ENCODE results near the gene POR. TPM values are rescaled to one million over a fixed set of nuclear protein-coding genes. Genes with fewer than 3 reads are reported as not detected.
A peak's percentile ranks its signal among the peaks of the same experiment; 100 is the strongest.

POR gene
- total and polyA plus RNA-seq, 2 experiments from 2014 or later = 87.9 to 97.9 TPM

DNA sequence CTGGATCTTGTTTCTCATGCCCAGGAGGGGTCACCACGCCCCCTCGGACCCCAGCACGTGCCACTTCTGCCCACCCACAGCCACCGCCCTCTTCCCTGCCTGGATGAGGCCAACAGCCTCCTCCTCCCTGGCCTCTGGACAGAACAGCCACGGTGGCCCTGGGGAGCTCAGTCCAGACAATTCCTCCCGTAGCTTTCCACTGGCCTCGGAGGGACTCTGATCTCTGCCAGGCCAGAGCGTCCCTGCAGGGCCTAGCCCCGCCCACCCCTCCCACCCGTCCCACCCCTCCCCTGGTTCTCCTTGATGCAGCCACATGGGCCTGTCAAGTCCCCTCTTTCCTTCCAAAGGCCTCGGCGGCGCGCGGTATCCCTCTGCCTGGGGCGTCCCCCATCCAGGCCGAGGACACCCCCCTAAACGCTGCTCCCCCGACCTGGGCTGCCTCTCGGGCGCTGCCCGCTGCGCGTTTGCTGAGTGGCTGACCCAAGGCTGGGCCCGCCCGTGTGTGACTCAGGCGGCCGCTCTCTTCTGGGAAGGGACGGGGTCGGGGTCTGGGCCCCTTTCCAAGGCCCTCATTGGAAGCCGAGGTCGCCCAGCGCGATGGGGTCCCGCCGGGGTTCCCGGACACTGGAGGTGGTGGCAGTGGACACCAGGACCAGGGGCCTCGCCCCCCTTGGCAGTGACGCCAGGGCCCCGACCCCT lies 78.9 kb downstream of the POR start:
- peak overlapping the region; percentile 54 for H3K4me3 ChIP-seq
- peak; percentile 78 to 84 for DNase-seq (ENCODE audit: low read depth in 1 of 2, low spot score in 1 of 2)
- TF ChIP-seq, protein P1, sequence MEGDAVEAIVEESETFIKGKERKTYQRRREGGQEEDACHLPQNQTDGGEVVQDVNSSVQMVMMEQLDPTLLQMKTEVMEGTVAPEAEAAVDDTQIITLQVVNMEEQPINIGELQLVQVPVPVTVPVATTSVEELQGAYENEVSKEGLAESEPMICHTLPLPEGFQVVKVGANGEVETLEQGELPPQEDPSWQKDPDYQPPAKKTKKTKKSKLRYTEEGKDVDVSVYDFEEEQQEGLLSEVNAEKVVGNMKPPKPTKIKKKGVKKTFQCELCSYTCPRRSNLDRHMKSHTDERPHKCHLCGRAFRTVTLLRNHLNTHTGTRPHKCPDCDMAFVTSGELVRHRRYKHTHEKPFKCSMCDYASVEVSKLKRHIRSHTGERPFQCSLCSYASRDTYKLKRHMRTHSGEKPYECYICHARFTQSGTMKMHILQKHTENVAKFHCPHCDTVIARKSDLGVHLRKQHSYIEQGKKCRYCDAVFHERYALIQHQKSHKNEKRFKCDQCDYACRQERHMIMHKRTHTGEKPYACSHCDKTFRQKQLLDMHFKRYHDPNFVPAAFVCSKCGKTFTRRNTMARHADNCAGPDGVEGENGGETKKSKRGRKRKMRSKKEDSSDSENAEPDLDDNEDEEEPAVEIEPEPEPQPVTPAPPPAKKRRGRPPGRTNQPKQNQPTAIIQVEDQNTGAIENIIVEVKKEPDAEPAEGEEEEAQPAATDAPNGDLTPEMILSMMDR (IDR thresholded peaks at IDR 0.05; ENCODE audit: low read depth, low read length) = no peak
- no peaks in the 10 kb centered on the region for H3K9me3 ChIP-seq (ENCODE audit: low read depth)
- no peaks in the 10 kb centered on the region for H3K27me3 ChIP-seq
- H3K27ac ChIP-seq = peak overlapping the region; percentile 70
- H3K36me3 ChIP-seq = no peaks in the 10 kb centered on the region
- peaks cover 25% of the 10 kb centered on the region for H3K4me1 ChIP-seq (ENCODE audit: low read depth)

DNA sequence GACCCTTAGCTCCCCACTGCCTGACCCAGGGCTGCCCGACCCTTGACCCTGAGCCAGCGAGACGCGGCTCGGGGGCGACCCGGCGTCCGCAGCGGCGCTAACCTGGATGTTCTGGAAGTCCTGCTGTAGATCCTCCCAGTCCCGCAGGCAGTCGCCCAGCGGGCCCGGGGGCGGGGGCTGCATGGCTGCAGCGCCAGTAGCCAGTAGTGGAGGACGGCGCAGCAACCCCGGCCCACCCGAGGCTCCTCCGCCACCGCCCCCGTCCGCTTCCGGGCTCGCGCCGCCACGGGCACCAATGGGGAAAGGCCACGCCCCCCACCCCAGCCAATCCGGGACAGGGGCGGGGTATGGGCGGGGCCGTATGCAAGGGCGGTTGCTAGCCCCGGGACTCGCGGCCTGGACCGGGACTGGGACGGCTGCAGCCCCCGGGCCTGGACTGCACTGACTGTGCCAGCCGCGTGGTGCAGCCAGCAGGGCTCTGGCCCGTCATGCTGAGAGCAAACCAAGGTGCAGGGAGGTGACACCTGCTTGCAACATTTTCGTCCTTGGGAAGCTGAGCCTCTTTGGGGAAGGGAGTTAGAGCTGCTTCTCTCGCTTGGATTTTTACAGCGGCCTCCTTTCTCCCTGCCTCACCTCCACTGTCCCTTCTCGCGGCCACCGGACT lies 79.6 kb downstream of the POR start, which contains the start of gene TMEM120A:
TMEM120A (minus strand) TSS at position 208 of the 664 bp plus-strand sequence; CDS start at position 183, 25 bp downstream.
- Histone ChIP-seq H3K4me3 (peak within 1 kb of the TSS; percentile 54), H3K9me3 (ENCODE audit: low read depth) (no peaks in the 10 kb centered on the region), H3K27ac (peak within 1 kb of the TSS; percentile 70), H3K4me1 (ENCODE audit: low read depth) (peaks cover 20% of the 10 kb centered on the region), H3K36me3 (no peaks in the 10 kb centered on the region), H3K27me3 (no peaks in the 10 kb centered on the region)
- TF ChIP-seq, protein P1 (IDR thresholded peaks at IDR 0.05; ENCODE audit: low read depth, low read length) = peak; percentile 16
- DNase-seq (ENCODE audit: low read depth in 1 of 2, low spot score in 1 of 2) = peak; percentile 96 to 97

DNA sequence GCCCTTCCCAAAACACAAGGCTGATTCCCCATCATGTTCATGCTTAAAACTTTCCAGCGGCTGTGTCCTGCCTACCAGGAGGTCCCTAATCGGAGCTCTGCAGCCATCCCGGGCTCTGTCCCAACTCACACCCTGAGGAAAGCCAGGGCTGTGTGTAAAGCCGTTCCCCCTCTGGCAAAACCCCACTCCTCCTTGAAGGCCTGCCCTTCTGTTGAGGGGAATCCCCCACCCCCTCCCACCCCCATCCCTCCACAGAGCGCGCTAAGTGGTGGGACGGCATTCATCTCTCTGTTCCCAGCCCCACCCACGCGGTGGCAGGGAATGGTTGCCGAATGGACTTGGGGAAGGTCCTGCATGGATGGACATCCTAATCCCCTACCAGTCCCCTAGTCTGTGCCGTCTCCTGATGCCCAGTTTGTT lies 80.1 kb downstream of the POR start:
- peak in 1 of 2 donors; percentile 15 for DNase-seq (ENCODE audit: low read depth in 1 of 2, low spot score in 1 of 2)

GRCh38 chr7:75995996-75996395 lies 81.0 kb downstream of the POR start:
- Histone ChIP-seq H3K9me3 (ENCODE audit: low read depth) (no peaks in the 10 kb centered on the region), H3K27me3 (no peaks in the 10 kb centered on the region), H3K4me1 (ENCODE audit: low read depth) (peaks cover 11% of the 10 kb centered on the region), H3K36me3 (peaks cover 4% of the 10 kb centered on the region), H3K27ac (no peak overlapping the region), H3K4me3 (no peak overlapping the region)
- DNase-seq (ENCODE audit: low read depth in 1 of 2, low spot score in 1 of 2) = no peak
- TF ChIP-seq, protein P1 (IDR thresholded peaks at IDR 0.05; ENCODE audit: low read depth, low read length) = no peak

More for the DNA sequence above, 80.1 kb downstream of the POR start:
- H3K9me3 ChIP-seq (ENCODE audit: low read depth) = no peaks in the 10 kb centered on the region
- H3K4me1 ChIP-seq (ENCODE audit: low read depth) = peaks cover 15% of the 10 kb centered on the region
- H3K4me3 ChIP-seq = no peak overlapping the region
- H3K36me3 ChIP-seq = no peaks in the 10 kb centered on the region
- no peaks in the 10 kb centered on the region for H3K27me3 ChIP-seq
- TF ChIP-seq, protein P1 (IDR thresholded peaks at IDR 0.05; ENCODE audit: low read depth, low read length) = no peak
- peak overlapping the region; percentile 38 for H3K27ac ChIP-seq

DNA sequence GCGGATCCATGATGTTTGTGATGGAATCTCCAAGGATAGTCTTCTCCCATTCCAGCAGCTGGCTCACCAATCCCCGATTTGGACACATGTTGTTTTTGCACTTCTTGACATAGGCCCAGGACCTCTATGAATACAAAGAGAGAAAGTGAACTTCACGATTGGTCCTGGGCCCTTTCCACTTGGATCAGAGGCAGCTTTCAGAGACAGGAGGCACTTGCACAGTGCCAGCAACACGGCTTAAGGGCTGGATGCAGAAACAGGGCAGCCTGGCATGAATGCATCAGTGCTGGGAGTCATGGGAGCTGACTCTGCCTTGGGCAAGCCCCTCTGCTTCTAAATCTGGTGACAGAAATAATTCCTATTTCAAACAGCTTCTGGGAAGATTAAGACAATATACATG lies 81.5 kb downstream of the POR start:
- H3K27me3 ChIP-seq = no peaks in the 10 kb centered on the region
- no peak for DNase-seq (ENCODE audit: low read depth in 1 of 2, low spot score in 1 of 2)
- H3K36me3 ChIP-seq = peaks cover 6% of the 10 kb centered on the region
- no peak overlapping the region for H3K4me3 ChIP-seq
- TF ChIP-seq, protein P1 (IDR thresholded peaks at IDR 0.05; ENCODE audit: low read depth, low read length) = no peak
- H3K9me3 ChIP-seq (ENCODE audit: low read depth) = no peaks in the 10 kb centered on the region
- peaks cover 6% of the 10 kb centered on the region for H3K4me1 ChIP-seq (ENCODE audit: low read depth)
- H3K27ac ChIP-seq = no peak overlapping the region
